ENCODE data around the gene SIRT7. TPM values are rescaled to one million over a fixed set of nuclear protein-coding genes. Genes with fewer than 3 reads are reported as not detected.

The SIRT7 gene
- total RNA-seq, 2 experiments from 2014 or later: 49.1 to 69.3 TPM

GRCh38 chr17:81942167-81942553, 24.2 kb upstream of the SIRT7 start:
- intact Hi-C loops (cut with micrococcal nuclease; ENCODE audit: unreplicated experiment): no loop called here
- POLR2A ChIA-PET: interaction anchor here (0.6 kb wide), 1 partner anchor 68 kb away, joined by 5 read pairs; no protein-coding TSS in a partner anchor
- Histone ChIP-seq H3K27ac (ENCODE audit: low read depth, low read length, poor library complexity, severe bottlenecking) (no peak overlapping the region), H3K4me2 (ENCODE audit: low read length) (peak overlapping the region; percentile 50), H3K4me3 (ENCODE audit: low read depth, low read length, poor library complexity, severe bottlenecking) (no peak overlapping the region), H4K20me1 (ENCODE audit: insufficient read depth, low read length) (no peaks in the 10 kb centered on the region), H3K9me2 (ENCODE audit: insufficient read depth, low read length) (no peaks in the 10 kb centered on the region), H3K79me2 (ENCODE audit: insufficient read depth, low read depth, low read length) (no peaks in the 10 kb centered on the region), H2AFZ (ENCODE audit: low read length) (no peak overlapping the region), H3K9me3 (ENCODE audit: low read length) (no peaks in the 10 kb centered on the region), H3K36me3 (ENCODE audit: insufficient read depth, low read length) (no peaks in the 10 kb centered on the region), H3K4me1 (ENCODE audit: insufficient read depth, low read length, poor library complexity, severe bottlenecking) (peaks cover 36% of the 10 kb centered on the region)
- DNase-seq (ENCODE audit: low spot score): no peak
- CTCF ChIA-PET (ENCODE audit: unreplicated experiment): interaction anchor here (0.6 kb wide), 1 partner anchor 79 kb away, joined by 6 read pairs; no protein-coding TSS in a partner anchor
- TF ChIP-seq EZH2phosphoT487 (IDR thresholded peaks at IDR 0.05; ENCODE audit: borderline replicate concordance, low read depth, low read length) (no peak), CTCF (conservative IDR thresholded peaks at IDR 0.05; ENCODE audit: low read length) (no peak)
- BruUV-seq (replicated peaks): no TSS peak

- Histone ChIP-seq H4K20me1 (ENCODE audit: insufficient read depth, low read length) (no peaks in the 10 kb centered on the region), H3K9me3 (ENCODE audit: low read length) (no peaks in the 10 kb centered on the region), H3K4me2 (ENCODE audit: low read length) (peak overlapping the region; percentile 50), H3K36me3 (ENCODE audit: insufficient read depth, low read length) (no peaks in the 10 kb centered on the region), H3K4me1 (ENCODE audit: insufficient read depth, low read length, poor library complexity, severe bottlenecking) (peaks cover 36% of the 10 kb centered on the region), H3K27ac (ENCODE audit: low read depth, low read length, poor library complexity, severe bottlenecking) (no peak overlapping the region), H3K79me2 (ENCODE audit: insufficient read depth, low read depth, low read length) (peaks cover 2% of the 10 kb centered on the region; the same call in 1 of the 2 replicates), H2AFZ (ENCODE audit: low read length) (no peak overlapping the region), H3K4me3 (ENCODE audit: low read depth, low read length, poor library complexity, severe bottlenecking) (peak overlapping the region; percentile 13), H3K9me2 (ENCODE audit: insufficient read depth, low read length) (no peaks in the 10 kb centered on the region)
- intact Hi-C loops (cut with micrococcal nuclease; ENCODE audit: unreplicated experiment): no loop called here
- CTCF ChIA-PET (ENCODE audit: unreplicated experiment): interaction anchor here (0.6 kb wide), 1 partner anchor 78 kb away, joined by 6 read pairs; no protein-coding TSS in a partner anchor
- DNase-seq (ENCODE audit: low spot score): peak; percentile 63
- BruUV-seq (replicated peaks): no TSS peak
- POLR2A ChIA-PET: no interaction called here
- TF ChIP-seq EZH2phosphoT487 (IDR thresholded peaks at IDR 0.05; ENCODE audit: borderline replicate concordance, low read depth, low read length) (no peak), CTCF (conservative IDR thresholded peaks at IDR 0.05; ENCODE audit: low read length) (no peak)
Measured at GRCh38 chr17:81941484-81942166, 23.6 kb upstream of the SIRT7 start.
